Measurements from ENCODE around the gene KCND2.

The KCND2 gene

GRCh38 chr7:120442838-120443237, 169.9 kb downstream of the KCND2 start:
- H3K4me3 ChIP-seq (ENCODE audit: low read length in 2 of 2) = no peak overlapping the region

GRCh38 chr7:120444650-120445049, 171.7 kb downstream of the KCND2 start:
- no peak overlapping the region for H3K4me3 ChIP-seq (ENCODE audit: low read length in 2 of 2)
- no peaks in the 10 kb centered on the region for H3K27me3 ChIP-seq (ENCODE audit: control insufficient read depth in 2 of 2, insufficient read depth in 2 of 2, low read length in 2 of 2)
- H3K9ac ChIP-seq (ENCODE audit: low read depth in 1 of 2, low read length in 2 of 2) = no peak overlapping the region
- no peaks in the 10 kb centered on the region for H3K4me1 ChIP-seq (ENCODE audit: control insufficient read depth in 2 of 2, insufficient read depth in 2 of 2, low read length in 2 of 2)
- no peak overlapping the region for H3K27ac ChIP-seq (ENCODE audit: low read depth in 2 of 2, low read length in 2 of 2)
- H3K9me3 ChIP-seq (ENCODE audit: control insufficient read depth in 2 of 2, low read length in 2 of 2) = no peaks in the 10 kb centered on the region
- H3K36me3 ChIP-seq (ENCODE audit: control insufficient read depth in 2 of 2, insufficient read depth in 2 of 2, low read length in 2 of 2) = no peaks in the 10 kb centered on the region

More at GRCh38 chr7:120442838-120443237, 169.9 kb downstream of the KCND2 start:
- Histone ChIP-seq H3K27me3 (ENCODE audit: control insufficient read depth in 2 of 2, insufficient read depth in 2 of 2, low read length in 2 of 2) (no peaks in the 10 kb centered on the region), H3K36me3 (ENCODE audit: control insufficient read depth in 2 of 2, insufficient read depth in 2 of 2, low read length in 2 of 2) (no peaks in the 10 kb centered on the region), H3K9me3 (ENCODE audit: control insufficient read depth in 2 of 2, low read length in 2 of 2) (no peaks in the 10 kb centered on the region), H3K9ac (ENCODE audit: low read depth in 1 of 2, low read length in 2 of 2) (no peak overlapping the region), H3K4me1 (ENCODE audit: control insufficient read depth in 2 of 2, insufficient read depth in 2 of 2, low read length in 2 of 2) (no peaks in the 10 kb centered on the region), H3K27ac (ENCODE audit: low read depth in 2 of 2, low read length in 2 of 2) (no peak overlapping the region)

- H3K9me3 ChIP-seq (ENCODE audit: control insufficient read depth in 2 of 2, low read length in 2 of 2) = no peaks in the 10 kb centered on the region
- no peaks in the 10 kb centered on the region for H3K27me3 ChIP-seq (ENCODE audit: control insufficient read depth in 2 of 2, insufficient read depth in 2 of 2, low read length in 2 of 2)
- no peaks in the 10 kb centered on the region for H3K36me3 ChIP-seq (ENCODE audit: control insufficient read depth in 2 of 2, insufficient read depth in 2 of 2, low read length in 2 of 2)
- no peak overlapping the region for H3K27ac ChIP-seq (ENCODE audit: low read depth in 2 of 2, low read length in 2 of 2)
- no peak overlapping the region for H3K4me3 ChIP-seq (ENCODE audit: low read length in 2 of 2)
- no peaks in the 10 kb centered on the region for H3K4me1 ChIP-seq (ENCODE audit: control insufficient read depth in 2 of 2, insufficient read depth in 2 of 2, low read length in 2 of 2)
- H3K9ac ChIP-seq (ENCODE audit: low read depth in 1 of 2, low read length in 2 of 2) = no peak overlapping the region
Observed at GRCh38 chr7:120445276-120445675, 172.3 kb downstream of the KCND2 start.

GRCh38 chr7:120452665-120453064, 179.7 kb downstream of the KCND2 start:
- Histone ChIP-seq H3K36me3 (ENCODE audit: control insufficient read depth in 2 of 2, insufficient read depth in 2 of 2, low read length in 2 of 2) (no peaks in the 10 kb centered on the region), H3K27me3 (ENCODE audit: control insufficient read depth in 2 of 2, insufficient read depth in 2 of 2, low read length in 2 of 2) (no peaks in the 10 kb centered on the region), H3K4me3 (ENCODE audit: low read length in 2 of 2) (no peak overlapping the region), H3K27ac (ENCODE audit: low read depth in 2 of 2, low read length in 2 of 2) (no peak overlapping the region), H3K9me3 (ENCODE audit: control insufficient read depth in 2 of 2, low read length in 2 of 2) (no peaks in the 10 kb centered on the region), H3K4me1 (ENCODE audit: control insufficient read depth in 2 of 2, insufficient read depth in 2 of 2, low read length in 2 of 2) (no peaks in the 10 kb centered on the region), H3K9ac (ENCODE audit: low read depth in 1 of 2, low read length in 2 of 2) (no peak overlapping the region)

- Histone ChIP-seq H3K27ac (ENCODE audit: low read depth in 2 of 2, low read length in 2 of 2) (no peak overlapping the region), H3K9ac (ENCODE audit: low read depth in 1 of 2, low read length in 2 of 2) (no peak overlapping the region), H3K4me3 (ENCODE audit: low read length in 2 of 2) (no peak overlapping the region), H3K27me3 (ENCODE audit: control insufficient read depth in 2 of 2, insufficient read depth in 2 of 2, low read length in 2 of 2) (no peaks in the 10 kb centered on the region), H3K9me3 (ENCODE audit: control insufficient read depth in 2 of 2, low read length in 2 of 2) (no peaks in the 10 kb centered on the region), H3K36me3 (ENCODE audit: control insufficient read depth in 2 of 2, insufficient read depth in 2 of 2, low read length in 2 of 2) (no peaks in the 10 kb centered on the region), H3K4me1 (ENCODE audit: control insufficient read depth in 2 of 2, insufficient read depth in 2 of 2, low read length in 2 of 2) (no peaks in the 10 kb centered on the region)
Observed at GRCh38 chr7:120456699-120457098, 183.7 kb downstream of the KCND2 start.

GRCh38 chr7:120460949-120461348, 188.0 kb downstream of the KCND2 start:
- H3K4me1 ChIP-seq (ENCODE audit: control insufficient read depth in 2 of 2, insufficient read depth in 2 of 2, low read length in 2 of 2) = no peaks in the 10 kb centered on the region
- no peaks in the 10 kb centered on the region for H3K9me3 ChIP-seq (ENCODE audit: control insufficient read depth in 2 of 2, low read length in 2 of 2)
- H3K27me3 ChIP-seq (ENCODE audit: control insufficient read depth in 2 of 2, insufficient read depth in 2 of 2, low read length in 2 of 2) = no peaks in the 10 kb centered on the region
- no peaks in the 10 kb centered on the region for H3K36me3 ChIP-seq (ENCODE audit: control insufficient read depth in 2 of 2, insufficient read depth in 2 of 2, low read length in 2 of 2)
- no peak overlapping the region for H3K4me3 ChIP-seq (ENCODE audit: low read length in 2 of 2)
- H3K9ac ChIP-seq (ENCODE audit: low read depth in 1 of 2, low read length in 2 of 2) = no peak overlapping the region
- H3K27ac ChIP-seq (ENCODE audit: low read depth in 2 of 2, low read length in 2 of 2) = no peak overlapping the region

GRCh38 chr7:120462991-120463390, 190.0 kb downstream of the KCND2 start:
- H3K27ac ChIP-seq (ENCODE audit: low read depth in 2 of 2, low read length in 2 of 2) = no peak overlapping the region
- no peak overlapping the region for H3K4me3 ChIP-seq (ENCODE audit: low read length in 2 of 2)

GRCh38 chr7:120464104-120464503, 191.1 kb downstream of the KCND2 start:
- H3K9ac ChIP-seq (ENCODE audit: low read depth in 1 of 2, low read length in 2 of 2) = no peak overlapping the region
- H3K27me3 ChIP-seq (ENCODE audit: control insufficient read depth in 2 of 2, insufficient read depth in 2 of 2, low read length in 2 of 2) = no peaks in the 10 kb centered on the region
- H3K36me3 ChIP-seq (ENCODE audit: control insufficient read depth in 2 of 2, insufficient read depth in 2 of 2, low read length in 2 of 2) = no peaks in the 10 kb centered on the region
- H3K9me3 ChIP-seq (ENCODE audit: control insufficient read depth in 2 of 2, low read length in 2 of 2) = no peaks in the 10 kb centered on the region
- H3K27ac ChIP-seq (ENCODE audit: low read depth in 2 of 2, low read length in 2 of 2) = no peak overlapping the region
- H3K4me3 ChIP-seq (ENCODE audit: low read length in 2 of 2) = no peak overlapping the region
- no peaks in the 10 kb centered on the region for H3K4me1 ChIP-seq (ENCODE audit: control insufficient read depth in 2 of 2, insufficient read depth in 2 of 2, low read length in 2 of 2)

More at GRCh38 chr7:120462991-120463390, 190.0 kb downstream of the KCND2 start:
- no peaks in the 10 kb centered on the region for H3K36me3 ChIP-seq (ENCODE audit: control insufficient read depth in 2 of 2, insufficient read depth in 2 of 2, low read length in 2 of 2)
- H3K9ac ChIP-seq (ENCODE audit: low read depth in 1 of 2, low read length in 2 of 2) = no peak overlapping the region
- no peaks in the 10 kb centered on the region for H3K4me1 ChIP-seq (ENCODE audit: control insufficient read depth in 2 of 2, insufficient read depth in 2 of 2, low read length in 2 of 2)
- no peaks in the 10 kb centered on the region for H3K9me3 ChIP-seq (ENCODE audit: control insufficient read depth in 2 of 2, low read length in 2 of 2)
- H3K27me3 ChIP-seq (ENCODE audit: control insufficient read depth in 2 of 2, insufficient read depth in 2 of 2, low read length in 2 of 2) = no peaks in the 10 kb centered on the region

GRCh38 chr7:120467676-120468075, 194.7 kb downstream of the KCND2 start:
- Histone ChIP-seq H3K4me1 (ENCODE audit: control insufficient read depth in 2 of 2, insufficient read depth in 2 of 2, low read length in 2 of 2) (no peaks in the 10 kb centered on the region), H3K4me3 (ENCODE audit: low read length in 2 of 2) (no peak overlapping the region), H3K9me3 (ENCODE audit: control insufficient read depth in 2 of 2, low read length in 2 of 2) (no peaks in the 10 kb centered on the region), H3K36me3 (ENCODE audit: control insufficient read depth in 2 of 2, insufficient read depth in 2 of 2, low read length in 2 of 2) (no peaks in the 10 kb centered on the region), H3K27ac (ENCODE audit: low read depth in 2 of 2, low read length in 2 of 2) (no peak overlapping the region), H3K27me3 (ENCODE audit: control insufficient read depth in 2 of 2, insufficient read depth in 2 of 2, low read length in 2 of 2) (no peaks in the 10 kb centered on the region), H3K9ac (ENCODE audit: low read depth in 1 of 2, low read length in 2 of 2) (no peak overlapping the region)

GRCh38 chr7:120468611-120469010, 195.6 kb downstream of the KCND2 start:
- no peaks in the 10 kb centered on the region for H3K27me3 ChIP-seq (ENCODE audit: control insufficient read depth in 2 of 2, insufficient read depth in 2 of 2, low read length in 2 of 2)
- H3K36me3 ChIP-seq (ENCODE audit: control insufficient read depth in 2 of 2, insufficient read depth in 2 of 2, low read length in 2 of 2) = no peaks in the 10 kb centered on the region
- H3K4me1 ChIP-seq (ENCODE audit: control insufficient read depth in 2 of 2, insufficient read depth in 2 of 2, low read length in 2 of 2) = no peaks in the 10 kb centered on the region
- no peak overlapping the region for H3K4me3 ChIP-seq (ENCODE audit: low read length in 2 of 2)
- no peak overlapping the region for H3K27ac ChIP-seq (ENCODE audit: low read depth in 2 of 2, low read length in 2 of 2)
- no peaks in the 10 kb centered on the region for H3K9me3 ChIP-seq (ENCODE audit: control insufficient read depth in 2 of 2, low read length in 2 of 2)
- H3K9ac ChIP-seq (ENCODE audit: low read depth in 1 of 2, low read length in 2 of 2) = no peak overlapping the region

GRCh38 chr7:120472892-120473291, 199.9 kb downstream of the KCND2 start:
- Histone ChIP-seq H3K36me3 (ENCODE audit: control insufficient read depth in 2 of 2, insufficient read depth in 2 of 2, low read length in 2 of 2) (no peaks in the 10 kb centered on the region), H3K4me3 (ENCODE audit: low read length in 2 of 2) (no peak overlapping the region), H3K9ac (ENCODE audit: low read depth in 1 of 2, low read length in 2 of 2) (no peak overlapping the region), H3K27ac (ENCODE audit: low read depth in 2 of 2, low read length in 2 of 2) (no peak overlapping the region), H3K4me1 (ENCODE audit: control insufficient read depth in 2 of 2, insufficient read depth in 2 of 2, low read length in 2 of 2) (no peaks in the 10 kb centered on the region), H3K9me3 (ENCODE audit: control insufficient read depth in 2 of 2, low read length in 2 of 2) (no peaks in the 10 kb centered on the region), H3K27me3 (ENCODE audit: control insufficient read depth in 2 of 2, insufficient read depth in 2 of 2, low read length in 2 of 2) (no peaks in the 10 kb centered on the region)

Measured in mucosa of rectum (tissue), 2 donors.